ENCODE data around the gene APOL3. TPM values are rescaled to one million over a fixed set of nuclear protein-coding genes. Genes with fewer than 3 reads are reported as not detected.
"Not testable (repeated sequence)": the region's sequence is repeated elsewhere in the genome, so short reads cannot be mapped to it uniquely, and the experiment has no call there.

APOL3 gene
- polyA plus RNA-seq, 3 donors from 2014 or later = 32.8 to 83.5 (median 56.3) TPM

DNA sequence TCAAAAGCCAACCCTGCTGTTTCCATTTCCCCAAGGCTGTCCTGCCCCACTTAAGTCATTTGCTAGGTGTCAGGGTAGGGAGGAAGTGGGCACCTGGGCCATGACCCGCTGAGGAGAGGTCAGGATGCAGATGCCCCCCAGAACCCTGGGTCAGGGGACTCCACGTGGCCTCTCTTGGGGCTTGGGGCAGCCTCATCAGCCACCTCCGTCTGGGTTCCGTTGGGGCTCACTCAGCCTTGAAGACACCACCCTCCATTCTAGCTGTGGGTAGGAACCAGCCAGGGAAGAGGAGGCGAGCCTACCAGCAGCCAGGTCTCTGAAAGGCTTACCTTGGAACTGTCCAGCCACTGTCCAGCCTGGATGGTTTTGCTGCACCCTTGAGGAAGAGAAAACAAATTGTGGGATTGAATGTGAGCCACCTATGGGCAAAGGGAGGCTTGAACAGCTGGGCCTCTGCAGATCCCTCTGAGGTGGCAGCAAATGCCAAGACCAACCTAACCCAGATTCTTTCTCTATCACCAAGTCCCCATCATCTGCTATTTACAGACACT, 38.5 kb upstream of the APOL3 start:
- no peaks in the 10 kb centered on the region for H3K9me3 Mint-ChIP-seq
- no peak overlapping the region for H3K4me3 Mint-ChIP-seq
- no peak for DNase-seq

DNA sequence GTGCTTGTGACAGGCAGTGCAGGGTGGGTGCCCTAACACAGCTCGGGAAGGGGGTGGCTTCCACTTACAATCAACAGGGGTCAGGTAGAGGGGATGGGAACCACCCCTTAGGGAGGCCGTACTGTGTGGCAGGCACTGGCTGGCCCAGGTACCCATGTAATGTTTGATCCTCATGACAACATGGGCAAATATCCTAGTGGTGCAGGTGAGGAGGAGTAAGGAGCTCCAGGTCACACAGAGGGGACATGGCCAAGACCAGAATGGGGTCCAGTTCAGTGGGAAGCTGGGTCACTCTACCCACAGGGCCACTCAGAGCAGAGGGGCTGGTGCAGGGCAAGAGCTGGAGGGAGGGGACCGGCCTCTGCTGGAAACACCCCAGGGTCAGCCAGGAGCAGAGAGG, 38.0 kb upstream of the APOL3 start:
- Mint-ChIP-seq H3K4me3 (no peak overlapping the region), H3K9me3 (no peaks in the 10 kb centered on the region), H3K4me1 (peaks cover 12 to 18% of the 10 kb centered on the region in 2 donors), H3K36me3 (no peaks in the 10 kb centered on the region), H3K27me3 (ENCODE audit: low read depth in 3 of 3) (peaks cover 0 to 5% (median 2%) of the 10 kb centered on the region in 3 donors), H3K27ac (peak overlapping the region in 2 of 6 donors; percentile 35 to 39)
- DNase-seq = no peak

More for the DNA sequence above, 38.5 kb upstream of the APOL3 start:
- Mint-ChIP-seq H3K27me3 (ENCODE audit: low read depth in 3 of 3) (peaks cover 0 to 5% (median 2%) of the 10 kb centered on the region in 3 donors), H3K27ac (peak overlapping the region in 1 of 6 donors; percentile 11), H3K4me1 (peaks cover 12 to 18% of the 10 kb centered on the region in 2 donors), H3K36me3 (no peaks in the 10 kb centered on the region)

DNA sequence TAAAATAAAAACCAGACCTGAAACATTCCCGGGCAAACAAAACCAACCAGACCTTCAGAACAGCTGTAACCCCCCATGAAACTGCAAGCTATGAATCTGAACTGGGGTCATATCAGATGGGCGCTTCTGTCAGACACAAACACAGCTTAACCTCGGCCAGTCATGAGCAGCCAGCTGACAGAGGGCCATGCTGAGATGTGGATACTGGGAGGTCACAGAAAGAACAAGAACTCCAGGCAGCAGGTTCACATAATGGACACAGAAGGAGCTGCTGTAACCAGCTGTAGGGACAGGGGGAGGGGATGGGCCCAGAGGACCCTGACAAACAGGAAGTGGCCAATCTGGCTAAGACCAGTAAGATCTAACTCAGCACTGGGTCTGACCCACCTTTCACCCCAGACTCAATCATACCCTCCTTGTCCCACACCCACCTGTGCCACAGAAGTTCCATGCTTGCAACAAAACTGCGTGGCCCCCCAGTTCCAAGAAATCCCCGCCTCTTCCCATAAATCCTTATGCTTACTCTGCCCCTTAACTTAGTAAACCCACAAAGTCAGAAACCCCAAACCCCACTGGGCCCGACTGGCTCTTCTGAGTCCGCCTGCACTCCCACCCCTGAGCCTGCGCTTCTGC, 37.1 kb upstream of the APOL3 start:
- Mint-ChIP-seq H3K4me1 (peaks cover 12 to 18% of the 10 kb centered on the region in 2 donors), H3K36me3 (no peaks in the 10 kb centered on the region), H3K9me3 (no peaks in the 10 kb centered on the region), H3K27ac (peak overlapping the region in 1 of 6 donors; percentile 39), H3K27me3 (ENCODE audit: low read depth in 3 of 3) (peaks cover 0 to 6% (median 5%) of the 10 kb centered on the region in 3 donors), H3K4me3 (no peak overlapping the region)
- DNase-seq = no peak

DNA sequence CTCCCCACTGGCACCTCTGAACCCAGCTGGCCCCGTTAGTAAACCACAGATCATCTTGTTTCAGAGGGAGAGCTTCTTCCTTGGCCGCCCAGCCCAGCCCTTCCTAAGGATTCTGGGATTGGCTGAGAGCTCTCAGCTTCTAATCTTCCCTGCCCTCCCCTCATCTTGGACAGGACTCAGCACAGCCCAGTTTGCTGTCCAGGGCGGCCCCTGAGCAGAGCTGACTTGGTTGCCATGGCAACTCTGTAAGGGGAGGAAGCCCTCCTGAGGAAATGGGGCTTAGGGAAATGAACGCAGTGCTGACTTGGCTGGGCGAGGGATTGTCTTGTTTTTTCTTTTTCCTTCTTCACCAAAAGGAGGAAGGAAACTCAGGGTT, 36.5 kb upstream of the APOL3 start:
- H3K4me1 Mint-ChIP-seq = peaks cover 12 to 18% of the 10 kb centered on the region in 2 donors
- no peaks in the 10 kb centered on the region for H3K9me3 Mint-ChIP-seq
- peaks cover 2 to 7% (median 7%) of the 10 kb centered on the region in 3 donors for H3K27me3 Mint-ChIP-seq (ENCODE audit: low read depth in 3 of 3)
- no peak overlapping the region for H3K4me3 Mint-ChIP-seq
- H3K27ac Mint-ChIP-seq = peak overlapping the region in 1 of 6 donors; percentile 39
- no peaks in the 10 kb centered on the region for H3K36me3 Mint-ChIP-seq
- no peak for DNase-seq

DNA sequence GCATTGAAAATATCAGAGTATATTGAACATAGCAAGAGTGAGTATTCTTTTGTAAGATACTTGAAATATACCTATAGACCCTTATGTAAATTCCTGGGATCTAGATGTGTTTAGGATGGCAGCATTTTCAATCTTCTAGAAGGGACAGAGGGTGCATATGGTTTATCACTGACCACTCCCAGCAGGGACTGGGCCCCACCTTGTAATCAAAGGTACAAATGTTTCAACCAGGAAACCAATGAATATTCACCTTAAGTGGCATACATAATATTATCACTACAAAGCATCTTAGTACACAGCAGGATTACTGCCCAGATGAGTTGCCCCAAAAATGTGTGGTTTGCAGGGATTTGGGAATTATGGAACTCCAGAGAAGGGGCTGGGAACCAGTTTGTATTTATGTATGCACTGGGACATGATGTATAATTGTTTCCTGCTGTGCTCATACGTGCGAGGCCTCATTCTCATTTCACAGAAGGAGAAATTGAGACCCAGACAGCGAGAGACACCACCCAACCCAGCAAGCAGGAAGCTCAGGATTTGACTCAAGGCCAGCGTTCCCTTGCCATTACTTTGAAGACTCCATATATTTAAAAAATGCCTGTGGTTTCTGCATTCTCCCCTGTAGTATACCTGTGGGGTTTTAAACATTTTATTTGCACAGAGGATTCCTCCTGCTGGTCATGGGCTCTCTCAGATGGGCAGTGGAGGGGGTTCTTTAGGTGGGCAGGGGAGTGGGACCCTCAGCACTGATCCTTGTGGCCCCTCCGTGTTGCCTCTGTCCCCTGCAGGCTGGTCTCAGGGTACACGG, 35.9 kb upstream of the APOL3 start:
- H3K27me3 Mint-ChIP-seq (ENCODE audit: low read depth in 3 of 3) = peaks cover 3 to 7% (median 7%) of the 10 kb centered on the region in 3 donors
- no peaks in the 10 kb centered on the region for H3K9me3 Mint-ChIP-seq
- H3K4me3 Mint-ChIP-seq = no peak overlapping the region
- peak overlapping the region in 2 of 6 donors; percentile 17 to 40 for H3K27ac Mint-ChIP-seq
- peaks cover 12 to 18% of the 10 kb centered on the region in 2 donors for H3K4me1 Mint-ChIP-seq
- no peak for DNase-seq
- H3K36me3 Mint-ChIP-seq = no peaks in the 10 kb centered on the region

DNA sequence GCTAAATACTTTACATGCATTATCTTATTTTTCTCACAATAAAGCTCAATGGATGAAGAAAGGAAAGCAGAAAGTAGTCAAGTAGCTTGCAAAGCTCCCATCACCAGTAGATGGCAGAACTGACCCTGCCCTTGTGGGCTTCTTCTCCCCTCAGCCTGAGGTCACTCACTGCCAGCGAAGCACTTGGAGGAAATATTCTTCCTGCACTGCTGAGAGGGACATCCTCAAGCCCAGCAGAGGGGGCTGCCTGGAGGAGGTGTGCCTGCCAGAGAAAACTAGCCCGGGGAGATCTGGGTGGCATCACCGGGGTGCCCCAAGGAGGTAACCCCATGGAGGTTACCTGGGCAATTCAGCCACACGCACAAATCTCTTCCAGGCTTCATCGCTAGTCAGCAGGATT, 34.4 kb upstream of the APOL3 start:
- Mint-ChIP-seq H3K27me3 (ENCODE audit: low read depth in 3 of 3) (peaks cover 5 to 7% (median 7%) of the 10 kb centered on the region in 3 donors), H3K9me3 (no peaks in the 10 kb centered on the region), H3K36me3 (no peaks in the 10 kb centered on the region), H3K4me1 (peaks cover 12 to 18% of the 10 kb centered on the region in 2 donors), H3K27ac (no peak overlapping the region), H3K4me3 (no peak overlapping the region)
- peak; percentile 28 to 50 (median 35) for DNase-seq

DNA sequence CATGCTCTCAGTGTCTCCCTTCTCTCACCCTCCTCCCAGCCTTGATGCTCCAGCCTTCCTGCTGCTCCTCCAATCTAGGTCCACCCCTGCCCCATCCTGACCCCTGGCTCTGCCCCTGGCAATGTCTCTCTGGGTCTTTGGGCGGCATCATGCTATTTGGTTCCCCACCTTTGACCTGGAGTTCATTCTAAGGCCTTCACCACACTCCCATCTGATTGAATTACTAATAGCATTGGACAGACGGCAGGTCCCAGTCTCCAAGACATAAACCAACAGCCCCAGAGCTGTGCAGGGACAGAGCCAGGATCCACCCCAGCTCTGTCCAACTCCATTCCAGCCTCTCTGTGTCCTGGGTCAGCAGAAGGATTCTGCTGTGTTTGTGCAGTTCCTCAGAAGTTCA, 33.8 kb upstream of the APOL3 start:
- Mint-ChIP-seq H3K9me3 (no peaks in the 10 kb centered on the region), H3K4me3 (no peak overlapping the region), H3K36me3 (no peaks in the 10 kb centered on the region), H3K27me3 (ENCODE audit: low read depth in 3 of 3) (peaks cover 5 to 7% (median 7%) of the 10 kb centered on the region in 3 donors), H3K4me1 (peaks cover 12 to 18% of the 10 kb centered on the region in 2 donors), H3K27ac (peak overlapping the region in 1 of 6 donors; percentile 51)
- DNase-seq = no peak

DNA sequence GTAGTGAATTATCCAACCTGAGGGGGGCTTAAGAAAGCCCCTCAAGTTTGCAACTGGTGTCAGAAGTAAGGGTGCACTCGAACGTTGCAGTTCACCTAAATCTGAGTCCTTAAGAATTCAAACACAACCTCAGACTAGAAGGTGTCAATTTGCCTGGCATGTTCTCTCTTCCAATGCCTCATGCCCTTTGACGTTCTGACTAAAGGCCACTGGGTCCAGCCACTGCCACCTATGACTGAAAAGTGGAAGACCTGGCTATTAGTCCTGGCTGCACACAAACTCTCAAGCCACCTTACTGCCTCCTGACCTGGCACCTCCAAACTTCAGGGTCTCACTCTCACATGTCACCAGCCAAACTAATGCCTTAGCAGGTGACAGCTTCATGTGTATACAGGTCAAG, 33.0 kb upstream of the APOL3 start:
- Mint-ChIP-seq H3K27ac (no peak overlapping the region), H3K4me3 (no peak overlapping the region), H3K27me3 (ENCODE audit: low read depth in 3 of 3) (peaks cover 5 to 7% (median 7%) of the 10 kb centered on the region in 3 donors), H3K4me1 (peaks cover 12 to 17% of the 10 kb centered on the region in 2 donors), H3K36me3 (no peaks in the 10 kb centered on the region), H3K9me3 (no peaks in the 10 kb centered on the region)
- DNase-seq = no peak

DNA sequence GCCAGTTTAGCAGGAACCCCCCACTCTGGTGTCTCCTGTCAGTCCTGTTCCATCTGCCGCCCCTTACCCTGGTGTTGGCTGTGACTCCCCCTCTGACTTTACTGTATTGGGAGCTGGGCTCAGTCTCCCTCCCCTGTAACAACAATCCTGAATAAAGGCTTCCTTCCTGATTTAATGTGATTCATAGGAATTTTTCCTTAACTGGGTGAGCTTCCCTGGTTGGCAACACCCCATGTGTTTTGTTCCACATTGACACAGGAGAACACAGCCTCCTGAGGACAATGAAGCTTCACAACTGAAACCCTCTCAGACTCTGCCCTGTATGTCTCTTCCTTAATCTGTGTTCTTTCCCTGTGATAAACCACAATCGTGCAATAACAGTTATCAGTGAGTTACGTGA, 32.6 kb upstream of the APOL3 start:
- peaks cover 10 to 13% of the 10 kb centered on the region in 2 donors for H3K4me1 Mint-ChIP-seq
- no peaks in the 10 kb centered on the region for H3K9me3 Mint-ChIP-seq
- H3K4me3 Mint-ChIP-seq = no peak overlapping the region
- H3K27ac Mint-ChIP-seq = peak overlapping the region in 1 of 6 donors; percentile 49
- DNase-seq = no peak
- H3K36me3 Mint-ChIP-seq = no peaks in the 10 kb centered on the region
- H3K27me3 Mint-ChIP-seq (ENCODE audit: low read depth in 3 of 3) = peaks cover 5 to 7% (median 7%) of the 10 kb centered on the region in 3 donors

DNA sequence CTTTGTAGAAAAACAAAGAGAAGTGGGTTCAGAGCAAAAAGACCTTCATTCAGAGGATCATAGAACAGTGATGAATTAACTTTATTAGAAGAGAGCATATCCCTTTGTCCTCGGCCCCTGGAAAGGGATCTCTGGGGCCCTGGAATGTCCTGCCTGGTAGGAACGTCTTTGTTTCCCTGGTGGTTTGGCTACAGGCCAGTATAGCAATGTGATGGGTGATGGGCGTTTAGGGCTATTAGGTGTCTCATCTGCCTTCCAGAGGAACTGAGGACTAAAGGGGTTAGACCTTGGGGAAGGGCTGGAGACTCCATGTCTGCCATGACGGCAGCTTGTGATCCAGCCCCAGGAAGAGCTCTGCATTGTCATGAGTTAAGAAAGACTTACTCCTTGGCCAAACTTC, 32.0 kb upstream of the APOL3 start:
- H3K9me3 Mint-ChIP-seq = no peaks in the 10 kb centered on the region
- peaks cover 4 to 7% of the 10 kb centered on the region in 2 donors for H3K4me1 Mint-ChIP-seq
- no peak for DNase-seq
- peaks cover 6 to 7% (median 7%) of the 10 kb centered on the region in 3 donors for H3K27me3 Mint-ChIP-seq (ENCODE audit: low read depth in 3 of 3)
- no peaks in the 10 kb centered on the region for H3K36me3 Mint-ChIP-seq
- no peak overlapping the region for H3K4me3 Mint-ChIP-seq
- no peak overlapping the region for H3K27ac Mint-ChIP-seq

DNA sequence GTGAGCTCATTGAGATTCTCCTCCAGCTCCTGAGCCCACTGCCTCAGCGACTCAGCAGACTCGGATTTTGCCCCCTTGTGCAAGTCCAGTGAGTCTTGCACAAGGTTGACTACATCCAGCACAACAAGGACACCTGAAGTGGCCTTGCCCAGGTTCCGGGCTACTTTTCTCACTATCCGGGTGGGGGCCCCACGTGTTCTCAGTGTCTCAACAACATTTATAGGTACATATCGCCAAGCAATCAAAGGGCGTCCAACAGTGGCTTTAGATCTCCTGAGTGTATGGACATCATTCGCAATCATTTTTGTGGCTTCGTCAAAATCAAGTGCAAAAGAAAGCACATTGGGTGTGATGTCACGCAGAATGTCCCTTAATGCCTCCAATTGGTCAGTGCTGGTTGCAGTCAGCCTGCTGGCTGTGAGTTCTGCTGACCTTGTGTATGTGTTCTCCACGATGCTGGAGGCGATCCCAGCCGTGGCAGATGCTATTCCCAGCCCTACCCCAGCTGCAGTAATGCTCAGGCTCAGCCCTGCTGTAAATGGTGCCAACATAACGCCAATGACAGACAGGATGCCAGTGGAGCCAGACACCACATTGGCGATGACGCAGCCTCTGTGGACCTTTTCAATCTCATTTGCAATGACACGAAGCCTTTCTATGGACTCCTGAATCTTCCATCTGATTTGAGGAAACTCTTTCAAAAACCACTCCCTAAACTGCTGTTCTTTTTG, 30.7 kb upstream of the APOL3 start:
- H3K4me3 Mint-ChIP-seq = no peak overlapping the region
- DNase-seq = no peak
- H3K27me3 Mint-ChIP-seq (ENCODE audit: low read depth in 3 of 3) = peaks cover 6 to 7% (median 7%) of the 10 kb centered on the region in 3 donors
- H3K36me3 Mint-ChIP-seq = no peaks in the 10 kb centered on the region
- no peaks in the 10 kb centered on the region for H3K4me1 Mint-ChIP-seq
- no peaks in the 10 kb centered on the region for H3K9me3 Mint-ChIP-seq
- peak overlapping the region in 1 of 6 donors; percentile 24 for H3K27ac Mint-ChIP-seq

DNA sequence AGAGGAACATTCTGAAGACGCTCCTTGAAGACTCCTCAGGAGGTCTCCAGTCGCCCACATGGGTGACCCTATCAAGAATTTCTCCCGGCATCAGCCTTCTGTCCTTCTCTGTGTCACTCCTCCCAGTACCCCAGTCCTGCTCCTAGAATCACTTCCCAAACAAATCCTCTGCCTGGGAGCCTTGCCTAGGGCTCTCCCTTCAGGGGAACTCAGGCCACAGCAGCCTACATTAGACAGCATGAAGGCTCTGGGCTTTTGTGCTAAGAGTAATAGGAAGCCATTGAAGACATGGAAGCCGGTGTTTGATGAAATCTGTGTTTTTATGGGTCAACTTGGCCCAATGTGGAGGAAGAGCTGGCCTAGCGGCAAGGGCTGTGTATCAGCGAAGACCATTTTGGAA, 27.3 kb upstream of the APOL3 start:
- DNase-seq; H3K9me3 Mint-ChIP-seq; H3K4me1 Mint-ChIP-seq; H3K36me3 Mint-ChIP-seq; H3K4me3 Mint-ChIP-seq; H3K27me3 Mint-ChIP-seq (ENCODE audit: low read depth in 3 of 3); H3K27ac Mint-ChIP-seq: not testable (repeated sequence)

DNA sequence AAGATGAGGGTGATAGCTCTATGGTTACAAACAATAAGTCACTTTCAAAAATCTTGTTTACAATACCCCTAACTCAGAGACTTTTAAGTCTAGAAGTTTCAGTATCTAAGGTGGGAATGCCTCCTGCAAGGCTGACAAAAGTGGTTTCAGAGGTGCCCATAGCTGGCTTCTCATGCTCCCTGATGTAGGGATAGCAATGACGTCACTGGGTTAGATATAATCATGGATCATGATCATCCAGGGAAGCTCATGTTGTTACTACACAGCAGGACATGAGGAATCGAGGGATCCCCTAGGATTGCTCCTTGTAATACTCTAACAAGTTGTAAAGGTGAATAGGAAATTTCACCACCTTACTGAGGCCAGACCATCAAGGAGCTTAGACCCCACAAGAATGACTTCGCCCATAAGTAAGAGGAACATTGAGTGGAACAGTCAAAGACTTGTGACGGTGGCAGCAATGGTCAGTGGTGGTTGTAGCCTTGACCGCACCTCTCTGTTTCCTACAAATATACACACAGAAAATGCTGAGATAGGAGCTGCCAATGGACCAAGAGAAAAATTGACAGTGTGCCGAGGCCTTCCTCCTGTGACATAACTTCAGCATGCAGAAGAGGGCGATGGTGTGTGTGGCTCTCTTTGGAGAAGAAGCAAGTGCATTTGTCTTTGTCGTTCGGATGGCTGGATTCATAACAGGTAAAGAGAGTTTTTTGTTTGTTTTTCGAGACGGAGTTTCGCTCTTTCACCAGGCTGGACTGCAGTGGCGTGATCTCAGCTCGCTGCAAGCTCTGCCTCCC, 25.5 kb upstream of the APOL3 start:
- no peaks in the 10 kb centered on the region for H3K9me3 Mint-ChIP-seq
- no peak overlapping the region for H3K27ac Mint-ChIP-seq
- H3K4me3 Mint-ChIP-seq = no peak overlapping the region
- H3K4me1 Mint-ChIP-seq = no peaks in the 10 kb centered on the region
- DNase-seq = no peak
- H3K36me3 Mint-ChIP-seq = no peaks in the 10 kb centered on the region
- peaks cover 0 to 6% (median 2%) of the 10 kb centered on the region in 3 donors for H3K27me3 Mint-ChIP-seq (ENCODE audit: low read depth in 3 of 3)

Data from immature natural killer cell (primary cell).